ENCODE results near the gene HECTD4. TPM values are rescaled to one million over a fixed set of nuclear protein-coding genes. Genes with fewer than 3 reads are reported as not detected.

Gene HECTD4
- total and polyA plus RNA-seq, 2 donors (not counting 1 experiment from before 2014, with no cell fraction given) = 46.4 to 92.2 TPM

DNA sequence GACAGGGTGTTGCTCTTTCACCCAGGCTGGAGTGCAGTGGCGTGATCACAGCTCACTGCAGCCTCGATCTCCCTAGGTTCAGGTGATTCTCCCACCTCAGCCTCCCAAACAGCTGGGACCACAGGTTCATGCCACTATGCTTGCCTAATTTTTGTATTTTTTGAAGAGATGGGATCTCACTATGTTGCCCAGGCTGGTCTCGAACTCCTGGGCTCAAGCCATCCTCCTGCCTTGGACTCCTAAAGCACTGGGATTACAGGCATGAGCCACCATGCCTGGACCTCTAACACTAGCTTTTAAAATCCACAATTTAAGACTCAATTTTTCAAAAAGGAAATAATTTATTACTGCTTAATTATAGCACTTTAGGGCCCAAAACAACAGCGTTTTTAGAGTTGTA, 149.0 kb downstream of the HECTD4 start:
- H3K4me3 Mint-ChIP-seq = no peak overlapping the region
- POLR2A ChIA-PET = no interaction called here
- H2AFZ ChIP-seq (ENCODE audit: insufficient read depth, low read depth, low read length, poor library complexity, severe bottlenecking) = no peak overlapping the region
- H3K9me3 ChIP-seq (ENCODE audit: control extremely low read depth in 1 of 3, control insufficient read depth in 2 of 3, insufficient read depth in 1 of 3, low read length in 2 of 3) = no peaks in the 10 kb centered on the region
- H3K9ac ChIP-seq (ENCODE audit: low read length) = no peak overlapping the region
- no peaks in the 10 kb centered on the region for H3K4me1 ChIP-seq (ENCODE audit: control insufficient read depth in 2 of 2, insufficient read depth in 2 of 2, low read length in 2 of 2)
- no peaks in the 10 kb centered on the region for H3K4me1 Mint-ChIP-seq
- H3K4me2 ChIP-seq (replicated peaks; ENCODE audit: low read depth, low read length, poor library complexity, severe bottlenecking) = no peak overlapping the region
- TF ChIP-seq, protein P1, sequence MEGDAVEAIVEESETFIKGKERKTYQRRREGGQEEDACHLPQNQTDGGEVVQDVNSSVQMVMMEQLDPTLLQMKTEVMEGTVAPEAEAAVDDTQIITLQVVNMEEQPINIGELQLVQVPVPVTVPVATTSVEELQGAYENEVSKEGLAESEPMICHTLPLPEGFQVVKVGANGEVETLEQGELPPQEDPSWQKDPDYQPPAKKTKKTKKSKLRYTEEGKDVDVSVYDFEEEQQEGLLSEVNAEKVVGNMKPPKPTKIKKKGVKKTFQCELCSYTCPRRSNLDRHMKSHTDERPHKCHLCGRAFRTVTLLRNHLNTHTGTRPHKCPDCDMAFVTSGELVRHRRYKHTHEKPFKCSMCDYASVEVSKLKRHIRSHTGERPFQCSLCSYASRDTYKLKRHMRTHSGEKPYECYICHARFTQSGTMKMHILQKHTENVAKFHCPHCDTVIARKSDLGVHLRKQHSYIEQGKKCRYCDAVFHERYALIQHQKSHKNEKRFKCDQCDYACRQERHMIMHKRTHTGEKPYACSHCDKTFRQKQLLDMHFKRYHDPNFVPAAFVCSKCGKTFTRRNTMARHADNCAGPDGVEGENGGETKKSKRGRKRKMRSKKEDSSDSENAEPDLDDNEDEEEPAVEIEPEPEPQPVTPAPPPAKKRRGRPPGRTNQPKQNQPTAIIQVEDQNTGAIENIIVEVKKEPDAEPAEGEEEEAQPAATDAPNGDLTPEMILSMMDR (IDR thresholded peaks at IDR 0.05) = no peak
- no peak for TF ChIP-seq EZH2 (IDR thresholded peaks at IDR 0.05; ENCODE audit: borderline replicate concordance, insufficient read depth, low read depth, low read length, poor library complexity, severe bottlenecking)
- H3K79me2 ChIP-seq (ENCODE audit: control insufficient read depth, insufficient read depth, low read length) = no peaks in the 10 kb centered on the region
- no peak overlapping the region for H3K4me3 ChIP-seq (ENCODE audit: control extremely low read depth in 1 of 5, extremely low read depth in 1 of 5, insufficient read depth in 1 of 5, low read depth in 2 of 5, low read length in 4 of 5)
- H3K27ac Mint-ChIP-seq = no peak overlapping the region
- H3K9me3 Mint-ChIP-seq (ENCODE audit: insufficient read depth) = no peaks in the 10 kb centered on the region
- H4K20me1 ChIP-seq (ENCODE audit: control insufficient read depth, insufficient read depth, low read length, poor library complexity, severe bottlenecking) = no peaks in the 10 kb centered on the region
- ATAC-seq (ENCODE audit: low read depth) (no peak), DNase-seq (no peak)
- whole genome bisulfite sequencing (ENCODE audit: insufficient coverage) = 100% methylated on average over 2 of the region's 4 CpGs
- H3K27me3 Mint-ChIP-seq = no peaks in the 10 kb centered on the region
- intact Hi-C loops (cut with micrococcal nuclease) = no loop called here
- no peaks in the 10 kb centered on the region for H3K27me3 ChIP-seq (replicated peaks in 1 of 4; ENCODE audit: control extremely low read depth in 1 of 4, control insufficient read depth in 3 of 4, insufficient read depth in 4 of 4, low read length in 3 of 4)
- peaks cover 23 to 81% of the 10 kb centered on the region in 2 experiments for H3K36me3 ChIP-seq (replicated peaks in 1 of 2; ENCODE audit: control extremely low read depth in 1 of 2, control insufficient read depth in 1 of 2, extremely low read depth in 1 of 2, insufficient read depth in 2 of 2, low read length in 1 of 2)
- no peak overlapping the region for H3K27ac ChIP-seq (ENCODE audit: low read length in 2 of 2)
- CTCF ChIA-PET = interaction anchor here (0.6 to 1.4 kb wide), 2 partner anchors 154 to 220 kb away, joined by 3 to 4 read pairs; no protein-coding TSS in a partner anchor

DNA sequence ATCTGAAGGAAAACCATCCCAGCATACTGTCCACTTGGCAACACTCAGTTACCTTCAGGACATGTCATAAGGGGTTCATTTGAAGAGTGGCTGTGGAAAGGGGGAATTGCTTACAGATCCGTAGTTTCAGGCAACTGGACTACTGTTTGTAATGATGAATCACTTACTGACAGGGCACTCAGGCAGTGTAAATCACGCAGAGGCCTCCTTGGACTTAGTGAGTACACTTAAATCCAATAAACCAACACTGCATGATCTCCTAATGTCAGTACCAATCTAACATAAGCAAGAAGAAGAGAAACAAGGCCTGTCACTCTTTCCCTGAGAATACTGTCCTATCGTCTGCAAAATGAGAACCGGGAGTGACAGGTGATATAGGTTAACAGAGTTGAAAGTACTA, 152.1 kb downstream of the HECTD4 start:
- no peaks in the 10 kb centered on the region for H4K20me1 ChIP-seq (ENCODE audit: control insufficient read depth, insufficient read depth, low read length, poor library complexity, severe bottlenecking)
- no peaks in the 10 kb centered on the region for H3K9me3 Mint-ChIP-seq (ENCODE audit: insufficient read depth)
- DNase-seq (no peak), ATAC-seq (ENCODE audit: low read depth) (no peak)
- no peak overlapping the region for H3K4me3 ChIP-seq (ENCODE audit: control extremely low read depth in 1 of 5, extremely low read depth in 1 of 5, insufficient read depth in 1 of 5, low read depth in 2 of 5, low read length in 4 of 5)
- H3K27ac Mint-ChIP-seq = no peak overlapping the region
- no peaks in the 10 kb centered on the region for H3K79me2 ChIP-seq (ENCODE audit: control insufficient read depth, insufficient read depth, low read length)
- no peaks in the 10 kb centered on the region for H3K27me3 Mint-ChIP-seq
- H3K4me2 ChIP-seq (replicated peaks; ENCODE audit: low read depth, low read length, poor library complexity, severe bottlenecking) = no peak overlapping the region
- H3K27me3 ChIP-seq (replicated peaks in 1 of 4; ENCODE audit: control extremely low read depth in 1 of 4, control insufficient read depth in 3 of 4, insufficient read depth in 4 of 4, low read length in 3 of 4) = no peaks in the 10 kb centered on the region
- WGBS (ENCODE audit: insufficient coverage) = 100% methylated on average over 2 of the region's 4 CpGs
- peaks cover 8 to 79% of the 10 kb centered on the region in 2 experiments for H3K36me3 ChIP-seq (replicated peaks in 1 of 2; ENCODE audit: control extremely low read depth in 1 of 2, control insufficient read depth in 1 of 2, extremely low read depth in 1 of 2, insufficient read depth in 2 of 2, low read length in 1 of 2)
- H3K27ac ChIP-seq (ENCODE audit: low read length in 2 of 2) = no peak overlapping the region
- no peaks in the 10 kb centered on the region for H3K9me3 ChIP-seq (ENCODE audit: control extremely low read depth in 1 of 3, control insufficient read depth in 2 of 3, insufficient read depth in 1 of 3, low read length in 2 of 3)
- POLR2A ChIA-PET = no interaction called here
- H3K4me1 ChIP-seq (ENCODE audit: control insufficient read depth in 2 of 2, insufficient read depth in 2 of 2, low read length in 2 of 2) = no peaks in the 10 kb centered on the region
- CTCF ChIA-PET = no interaction called here
- no peaks in the 10 kb centered on the region for H3K4me1 Mint-ChIP-seq
- H3K9ac ChIP-seq (ENCODE audit: low read length) = no peak overlapping the region
- no peak overlapping the region for H2AFZ ChIP-seq (ENCODE audit: insufficient read depth, low read depth, low read length, poor library complexity, severe bottlenecking)
- H3K4me3 Mint-ChIP-seq = no peak overlapping the region
- TF ChIP-seq EZH2 (IDR thresholded peaks at IDR 0.05; ENCODE audit: borderline replicate concordance, insufficient read depth, low read depth, low read length, poor library complexity, severe bottlenecking) = no peak
- TF ChIP-seq, protein P1 (IDR thresholded peaks at IDR 0.05) = no peak
- intact Hi-C loops (cut with micrococcal nuclease) = no loop called here

Measured in B cell (primary cell).